ENCODE data around the gene ARRDC1. TPM values are rescaled to one million over a fixed set of nuclear protein-coding genes. Genes with fewer than 3 reads are reported as not detected.

Gene ARRDC1
- total RNA-seq, 1 experiment from 2014 or later, result 47.1 TPM

GRCh38 chr9:137606734-137607138, 1.2 kb downstream of the ARRDC1 start:
- TF ChIP-seq SIN3A (IDR thresholded peaks at IDR 0.05; ENCODE audit: borderline replicate concordance, insufficient read depth, low read depth, low read length), result no peak
- TF ChIP-seq POLR2AphosphoS5 (IDR thresholded peaks at IDR 0.05; ENCODE audit: low read depth, low read length), result no peak
- no peak for TF ChIP-seq CTCF (IDR thresholded peaks at IDR 0.05)
- TF ChIP-seq TCF7L2 (IDR thresholded peaks at IDR 0.05; ENCODE audit: low read depth, low read length), result no peak
- no peak for TF ChIP-seq REST (IDR thresholded peaks at IDR 0.05; ENCODE audit: insufficient read depth in 1 of 2, low read depth in 2 of 2, low read length in 1 of 2)
- POLR2A ChIA-PET, result no interaction called here
- Histone ChIP-seq H3K4me1 (ENCODE audit: control insufficient read depth, insufficient read depth, low read length) (peaks cover 19% of the 10 kb centered on the region), H3K36me3 (ENCODE audit: control insufficient read depth, insufficient read depth, low read length) (no peaks in the 10 kb centered on the region), H3K4me3 (ENCODE audit: low read depth in 2 of 2, low read length in 2 of 2) (peak overlapping the region; percentile 55 to 60), H3K9me3 (ENCODE audit: control insufficient read depth, insufficient read depth, low read depth, low read length) (no peaks in the 10 kb centered on the region), H3K27me3 (ENCODE audit: control insufficient read depth, insufficient read depth, low read length) (no peaks in the 10 kb centered on the region), H3K27ac (ENCODE audit: low read length) (peak overlapping the region; percentile 46)
- DNase-seq (ENCODE audit: low read depth, low spot score) (no peak), ATAC-seq (no peak; the same call in 1 of the 2 replicates)
- CTCF ChIA-PET, result no interaction called here
- in situ Hi-C loops (cut with HindIII; ENCODE audit: low pct_unique_long_range_greater_than_20kb, low sequenced_read_pairs), result no loop called here
- BruUV-seq (replicated peaks), result no TSS peak
- intact Hi-C loops (cut with micrococcal nuclease; ENCODE audit: unreplicated experiment), result no loop called here

GRCh38 chr9:137607141-137607857, 1.8 kb downstream of the ARRDC1 start:
- BruUV-seq (replicated peaks), result TSS peak; percentile 66
- Histone ChIP-seq H3K4me1 (ENCODE audit: control insufficient read depth, insufficient read depth, low read length) (peaks cover 25% of the 10 kb centered on the region), H3K27ac (ENCODE audit: low read length) (peak overlapping the region; percentile 46), H3K4me3 (ENCODE audit: low read depth in 2 of 2, low read length in 2 of 2) (peak overlapping the region; percentile 55 to 60), H3K27me3 (ENCODE audit: control insufficient read depth, insufficient read depth, low read length) (no peaks in the 10 kb centered on the region), H3K9me3 (ENCODE audit: control insufficient read depth, insufficient read depth, low read depth, low read length) (no peaks in the 10 kb centered on the region), H3K36me3 (ENCODE audit: control insufficient read depth, insufficient read depth, low read length) (no peaks in the 10 kb centered on the region)
- in situ Hi-C loops (cut with HindIII; ENCODE audit: low pct_unique_long_range_greater_than_20kb, low sequenced_read_pairs) (no loop called here), intact Hi-C loops (cut with micrococcal nuclease; ENCODE audit: unreplicated experiment) (no loop called here)
- TF ChIP-seq POLR2AphosphoS5 (IDR thresholded peaks at IDR 0.05; ENCODE audit: low read depth, low read length) (no peak), CTCF (IDR thresholded peaks at IDR 0.05) (no peak), REST (IDR thresholded peaks at IDR 0.05; ENCODE audit: insufficient read depth in 1 of 2, low read depth in 2 of 2, low read length in 1 of 2) (no peak), TCF7L2 (IDR thresholded peaks at IDR 0.05; ENCODE audit: low read depth, low read length) (no peak), SIN3A (IDR thresholded peaks at IDR 0.05; ENCODE audit: borderline replicate concordance, insufficient read depth, low read depth, low read length) (no peak)
- ChIA-PET POLR2A (no interaction called here), CTCF (interaction anchor here (1.0 kb wide), 1 partner anchor 26 kb away, joined by 3 read pairs; no protein-coding TSS in a partner anchor)
- DNase-seq (ENCODE audit: low read depth, low spot score) (no peak), ATAC-seq (peak; percentile 18)
